ENCODE measurements around the gene GPRC5C. TPM values are rescaled to one million over a fixed set of nuclear protein-coding genes. Genes with fewer than 3 reads are reported as not detected.

The GPRC5C gene
- total RNA-seq, 6 experiments from 2014 or later, result not detected

DNA sequence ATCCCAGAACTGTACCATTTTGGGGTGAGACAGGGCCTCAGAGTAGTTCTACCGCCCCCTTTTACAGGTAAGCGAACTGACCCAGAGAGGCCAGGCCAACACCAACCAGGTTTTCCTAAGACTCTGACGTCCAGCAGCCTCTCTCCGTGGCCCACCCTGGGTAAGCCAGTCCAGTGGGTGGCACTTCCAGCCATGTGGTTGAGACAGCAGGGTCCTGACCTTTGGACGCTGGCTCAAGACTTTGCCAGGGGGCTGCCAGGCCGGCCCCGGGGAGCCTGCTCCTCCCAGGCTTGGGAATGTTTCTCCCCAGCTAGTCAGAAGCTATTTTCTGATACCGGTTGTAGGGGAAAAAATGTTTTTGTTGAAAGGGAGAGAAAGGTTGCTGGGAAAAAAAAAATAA is 16.9 kb downstream of the GPRC5C start:
- peaks cover 6% of the 10 kb centered on the region for H3K27me3 Mint-ChIP-seq (ENCODE audit: insufficient read depth)
- TF ChIP-seq, protein P1, sequence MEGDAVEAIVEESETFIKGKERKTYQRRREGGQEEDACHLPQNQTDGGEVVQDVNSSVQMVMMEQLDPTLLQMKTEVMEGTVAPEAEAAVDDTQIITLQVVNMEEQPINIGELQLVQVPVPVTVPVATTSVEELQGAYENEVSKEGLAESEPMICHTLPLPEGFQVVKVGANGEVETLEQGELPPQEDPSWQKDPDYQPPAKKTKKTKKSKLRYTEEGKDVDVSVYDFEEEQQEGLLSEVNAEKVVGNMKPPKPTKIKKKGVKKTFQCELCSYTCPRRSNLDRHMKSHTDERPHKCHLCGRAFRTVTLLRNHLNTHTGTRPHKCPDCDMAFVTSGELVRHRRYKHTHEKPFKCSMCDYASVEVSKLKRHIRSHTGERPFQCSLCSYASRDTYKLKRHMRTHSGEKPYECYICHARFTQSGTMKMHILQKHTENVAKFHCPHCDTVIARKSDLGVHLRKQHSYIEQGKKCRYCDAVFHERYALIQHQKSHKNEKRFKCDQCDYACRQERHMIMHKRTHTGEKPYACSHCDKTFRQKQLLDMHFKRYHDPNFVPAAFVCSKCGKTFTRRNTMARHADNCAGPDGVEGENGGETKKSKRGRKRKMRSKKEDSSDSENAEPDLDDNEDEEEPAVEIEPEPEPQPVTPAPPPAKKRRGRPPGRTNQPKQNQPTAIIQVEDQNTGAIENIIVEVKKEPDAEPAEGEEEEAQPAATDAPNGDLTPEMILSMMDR (IDR thresholded peaks at IDR 0.05), result no peak
- H3K4me3 Mint-ChIP-seq, result no peak overlapping the region
- H3K4me1 Mint-ChIP-seq (ENCODE audit: low read depth), result no peaks in the 10 kb centered on the region
- no peaks in the 10 kb centered on the region for H3K36me3 Mint-ChIP-seq (ENCODE audit: low read depth)
- peaks cover 23% of the 10 kb centered on the region for H3K9me3 Mint-ChIP-seq
- DNase-seq, result no peak
- H3K27ac Mint-ChIP-seq, result no peak overlapping the region

- Mint-ChIP-seq H3K36me3 (ENCODE audit: low read depth) (no peaks in the 10 kb centered on the region), H3K4me3 (no peak overlapping the region), H3K27ac (no peak overlapping the region), H3K9me3 (peaks cover 23% of the 10 kb centered on the region), H3K27me3 (ENCODE audit: insufficient read depth) (peaks cover 6% of the 10 kb centered on the region), H3K4me1 (ENCODE audit: low read depth) (no peaks in the 10 kb centered on the region)
- DNase-seq, result no peak
- TF ChIP-seq, protein P1 (IDR thresholded peaks at IDR 0.05), result no peak
Measured at GRCh38 chr17:74449306-74449705, 17.4 kb downstream of the GPRC5C start.

DNA sequence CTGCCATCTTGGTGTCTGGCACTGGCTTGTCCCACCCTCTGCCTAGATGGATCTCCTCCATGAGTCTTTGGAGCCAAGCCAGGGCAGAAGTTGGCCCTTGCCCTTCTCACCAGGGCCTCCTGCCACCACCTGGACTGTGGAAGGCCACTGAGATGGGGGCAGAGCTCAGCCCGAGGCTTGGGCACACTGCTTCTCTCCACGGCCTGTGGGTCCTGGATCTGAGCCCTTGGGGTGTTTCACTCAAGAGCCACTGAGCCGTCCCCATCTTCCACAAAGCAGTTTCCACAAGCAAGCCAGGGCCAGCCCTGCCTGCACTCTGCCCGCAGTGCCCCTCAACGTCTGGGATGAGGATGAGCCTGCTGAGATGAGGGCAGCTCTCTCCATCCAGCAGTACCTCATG is 17.9 kb downstream of the GPRC5C start:
- TF ChIP-seq, protein P1 (IDR thresholded peaks at IDR 0.05), result no peak
- H3K27ac Mint-ChIP-seq, result no peak overlapping the region
- H3K4me1 Mint-ChIP-seq (ENCODE audit: low read depth), result no peaks in the 10 kb centered on the region
- DNase-seq, result no peak
- peaks cover 23% of the 10 kb centered on the region for H3K9me3 Mint-ChIP-seq
- no peaks in the 10 kb centered on the region for H3K36me3 Mint-ChIP-seq (ENCODE audit: low read depth)
- peaks cover 6% of the 10 kb centered on the region for H3K27me3 Mint-ChIP-seq (ENCODE audit: insufficient read depth)
- no peak overlapping the region for H3K4me3 Mint-ChIP-seq

- TF ChIP-seq, protein P1 (IDR thresholded peaks at IDR 0.05), result no peak
- Mint-ChIP-seq H3K4me1 (ENCODE audit: low read depth) (no peaks in the 10 kb centered on the region), H3K27ac (no peak overlapping the region), H3K27me3 (ENCODE audit: insufficient read depth) (peaks cover 6% of the 10 kb centered on the region), H3K4me3 (no peak overlapping the region), H3K36me3 (ENCODE audit: low read depth) (no peaks in the 10 kb centered on the region), H3K9me3 (peaks cover 23% of the 10 kb centered on the region)
- DNase-seq, result no peak
Measured at GRCh38 chr17:74450231-74450630, 18.3 kb downstream of the GPRC5C start.

GRCh38 chr17:74450925-74451403 is 19.1 kb downstream of the GPRC5C start:
- TF ChIP-seq, protein P1 (IDR thresholded peaks at IDR 0.05), result no peak
- Mint-ChIP-seq H3K4me1 (ENCODE audit: low read depth) (no peaks in the 10 kb centered on the region), H3K4me3 (no peak overlapping the region), H3K9me3 (peaks cover 16% of the 10 kb centered on the region), H3K27ac (no peak overlapping the region), H3K27me3 (ENCODE audit: insufficient read depth) (peaks cover 9% of the 10 kb centered on the region; the same call in 1 of the 2 replicates), H3K36me3 (ENCODE audit: low read depth) (no peaks in the 10 kb centered on the region)
- no peak for DNase-seq

GRCh38 chr17:74451557-74451956 is 19.7 kb downstream of the GPRC5C start:
- Mint-ChIP-seq H3K36me3 (ENCODE audit: low read depth) (no peaks in the 10 kb centered on the region), H3K4me3 (no peak overlapping the region), H3K4me1 (ENCODE audit: low read depth) (no peaks in the 10 kb centered on the region), H3K27ac (no peak overlapping the region), H3K27me3 (ENCODE audit: insufficient read depth) (peaks cover 9% of the 10 kb centered on the region; the same call in 1 of the 2 replicates), H3K9me3 (peaks cover 15% of the 10 kb centered on the region)
- DNase-seq, result no peak
- TF ChIP-seq, protein P1 (IDR thresholded peaks at IDR 0.05), result no peak

Data from HFFc6 (cell line).